Measurements from ENCODE around the gene CALHM5.

The CALHM5 gene

GRCh38 chr6:116468293-116468692, 43.1 kb upstream of the CALHM5 start:
- Histone ChIP-seq H4K20me1 (ENCODE audit: insufficient read depth, low read length) (no peaks in the 10 kb centered on the region), H3K9me3 (replicated peaks; ENCODE audit: insufficient read depth, low read length) (no peaks in the 10 kb centered on the region), H3K4me2 (ENCODE audit: low read depth, low read length) (no peak overlapping the region), H3K36me3 (replicated peaks; ENCODE audit: insufficient read depth, low read length) (no peaks in the 10 kb centered on the region), H2AFZ (ENCODE audit: low read length) (no peak overlapping the region), H3K27me3 (replicated peaks; ENCODE audit: insufficient read depth, low read length) (no peaks in the 10 kb centered on the region), H3K27ac (ENCODE audit: low read length) (no peak overlapping the region), H3K4me1 (ENCODE audit: low read length) (peaks cover 11% of the 10 kb centered on the region), H3K79me2 (ENCODE audit: low read length) (no peaks in the 10 kb centered on the region), H3K9me2 (replicated peaks; ENCODE audit: insufficient read depth, low read length) (no peaks in the 10 kb centered on the region), H3F3A (ENCODE audit: insufficient read depth, low read length) (no peaks in the 10 kb centered on the region), H3K4me3 (ENCODE audit: low read length) (no peak overlapping the region), H3K9ac (ENCODE audit: low read length) (no peak overlapping the region)
- no peak for TF ChIP-seq EZH2phosphoT487 (IDR thresholded peaks at IDR 0.05; ENCODE audit: low read length)
- TF ChIP-seq EZH2 (optimal IDR thresholded peaks at IDR 0.05; ENCODE audit: low read depth, low read length): no peak
- TF ChIP-seq CTCF (IDR thresholded peaks at IDR 0.05; ENCODE audit: low read length): no peak
- DNase-seq: no peak

- no peak for DNase-seq
- no peak overlapping the region for H3K4me2 ChIP-seq (ENCODE audit: low read depth, low read length)
- H3K9me3 ChIP-seq (replicated peaks; ENCODE audit: insufficient read depth, low read length): no peaks in the 10 kb centered on the region
- H3K79me2 ChIP-seq (ENCODE audit: low read length): no peaks in the 10 kb centered on the region
- H3K9me2 ChIP-seq (replicated peaks; ENCODE audit: insufficient read depth, low read length): no peaks in the 10 kb centered on the region
- H3K36me3 ChIP-seq (replicated peaks; ENCODE audit: insufficient read depth, low read length): no peaks in the 10 kb centered on the region
- peaks cover 13% of the 10 kb centered on the region for H3K4me1 ChIP-seq (ENCODE audit: low read length)
- H3F3A ChIP-seq (ENCODE audit: insufficient read depth, low read length): peaks cover 6% of the 10 kb centered on the region
- H4K20me1 ChIP-seq (ENCODE audit: insufficient read depth, low read length): no peaks in the 10 kb centered on the region
- H2AFZ ChIP-seq (ENCODE audit: low read length): no peak overlapping the region
- H3K9ac ChIP-seq (ENCODE audit: low read length): no peak overlapping the region
- no peak overlapping the region for H3K4me3 ChIP-seq (ENCODE audit: low read length)
- H3K27me3 ChIP-seq (replicated peaks; ENCODE audit: insufficient read depth, low read length): no peaks in the 10 kb centered on the region
- no peak overlapping the region for H3K27ac ChIP-seq (ENCODE audit: low read length)
- TF ChIP-seq EZH2phosphoT487 (IDR thresholded peaks at IDR 0.05; ENCODE audit: low read length) (no peak), CTCF (IDR thresholded peaks at IDR 0.05; ENCODE audit: low read length) (no peak), EZH2 (optimal IDR thresholded peaks at IDR 0.05; ENCODE audit: low read depth, low read length) (no peak)
Observed at GRCh38 chr6:116471531-116471930, 39.9 kb upstream of the CALHM5 start.

DNA sequence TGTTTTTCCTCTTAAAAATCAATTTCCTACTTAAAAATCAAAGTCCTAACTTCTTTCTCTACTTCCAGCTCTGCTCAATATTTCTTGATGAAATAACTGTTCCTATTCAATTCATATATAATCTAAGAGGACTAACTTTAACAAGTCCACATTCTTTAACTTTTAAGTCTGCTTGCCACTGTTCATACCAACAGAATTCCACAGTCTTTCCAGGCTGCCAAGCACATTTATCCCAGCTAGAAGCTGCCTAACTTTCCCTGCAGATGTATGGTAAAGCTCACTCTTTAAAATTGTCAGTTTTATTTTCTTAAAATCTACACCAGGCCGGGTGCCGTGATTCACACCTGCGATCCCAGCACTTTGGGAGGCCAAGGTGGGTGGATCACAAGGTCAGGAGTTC, 38.7 kb upstream of the CALHM5 start:
- Histone ChIP-seq H3K27ac (ENCODE audit: low read length) (no peak overlapping the region), H2AFZ (ENCODE audit: low read length) (no peak overlapping the region), H3K9me2 (replicated peaks; ENCODE audit: insufficient read depth, low read length) (no peaks in the 10 kb centered on the region), H3K79me2 (ENCODE audit: low read length) (no peaks in the 10 kb centered on the region), H3K4me3 (ENCODE audit: low read length) (no peak overlapping the region), H3K4me1 (ENCODE audit: low read length) (peaks cover 13% of the 10 kb centered on the region), H4K20me1 (ENCODE audit: insufficient read depth, low read length) (no peaks in the 10 kb centered on the region), H3K4me2 (ENCODE audit: low read depth, low read length) (no peak overlapping the region), H3F3A (ENCODE audit: insufficient read depth, low read length) (peaks cover 6% of the 10 kb centered on the region), H3K9me3 (replicated peaks; ENCODE audit: insufficient read depth, low read length) (no peaks in the 10 kb centered on the region), H3K9ac (ENCODE audit: low read length) (no peak overlapping the region), H3K27me3 (replicated peaks; ENCODE audit: insufficient read depth, low read length) (no peaks in the 10 kb centered on the region), H3K36me3 (replicated peaks; ENCODE audit: insufficient read depth, low read length) (no peaks in the 10 kb centered on the region)
- DNase-seq: no peak
- TF ChIP-seq CTCF (IDR thresholded peaks at IDR 0.05; ENCODE audit: low read length) (no peak), EZH2 (optimal IDR thresholded peaks at IDR 0.05; ENCODE audit: low read depth, low read length) (no peak), EZH2phosphoT487 (IDR thresholded peaks at IDR 0.05; ENCODE audit: low read length) (no peak)
